ENCODE data around the gene DNAL4. TPM values are rescaled to one million over a fixed set of nuclear protein-coding genes. Genes with fewer than 3 reads are reported as not detected.

The DNAL4 gene
- polyA plus RNA-seq, 5 donors: 32.2 to 40.6 (median 34.6) TPM

GRCh38 chr22:38741166-38741565 is 52.8 kb downstream of the DNAL4 start:
- DNase-seq: no peak

- no peak for DNase-seq
Observed at GRCh38 chr22:38740754-38741153, 53.2 kb downstream of the DNAL4 start.

- DNase-seq: no peak
Observed at GRCh38 chr22:38740116-38740723, 53.7 kb downstream of the DNAL4 start.

GRCh38 chr22:38739300-38740055 is 54.5 kb downstream of the DNAL4 start:
- no peak for DNase-seq

- DNase-seq: no peak
Observed at GRCh38 chr22:38738475-38739070, 55.4 kb downstream of the DNAL4 start.

- DNase-seq: no peak
Observed at GRCh38 chr22:38737302-38738060, 56.5 kb downstream of the DNAL4 start.

- DNase-seq: no peak
Observed at GRCh38 chr22:38736257-38736570, 57.7 kb downstream of the DNAL4 start.

GRCh38 chr22:38735465-38736256 is 58.3 kb downstream of the DNAL4 start:
- DNase-seq: no peak

GRCh38 chr22:38735126-38735464 is 58.8 kb downstream of the DNAL4 start:
- no peak for DNase-seq

- DNase-seq: no peak
Observed at GRCh38 chr22:38734421-38735100, 59.4 kb downstream of the DNAL4 start.

GRCh38 chr22:38733724-38734381 is 60.1 kb downstream of the DNAL4 start:
- DNase-seq: no peak

- no peak for DNase-seq
Observed at GRCh38 chr22:38733329-38733723, 60.6 kb downstream of the DNAL4 start.

GRCh38 chr22:38732251-38732815 is 61.6 kb downstream of the DNAL4 start:
- no peak for DNase-seq

- no peak for DNase-seq
Observed at GRCh38 chr22:38731703-38732161, 62.2 kb downstream of the DNAL4 start.

- no peak for DNase-seq
Observed at GRCh38 chr22:38730411-38730871, 63.5 kb downstream of the DNAL4 start.

GRCh38 chr22:38729946-38730345 is 64.0 kb downstream of the DNAL4 start:
- no peak for DNase-seq

GRCh38 chr22:38728871-38729796 is 64.8 kb downstream of the DNAL4 start:
- DNase-seq: no peak

Measured in right lung (tissue), 5 donors.